ENCODE data around the gene CUL1.

The CUL1 gene

DNA sequence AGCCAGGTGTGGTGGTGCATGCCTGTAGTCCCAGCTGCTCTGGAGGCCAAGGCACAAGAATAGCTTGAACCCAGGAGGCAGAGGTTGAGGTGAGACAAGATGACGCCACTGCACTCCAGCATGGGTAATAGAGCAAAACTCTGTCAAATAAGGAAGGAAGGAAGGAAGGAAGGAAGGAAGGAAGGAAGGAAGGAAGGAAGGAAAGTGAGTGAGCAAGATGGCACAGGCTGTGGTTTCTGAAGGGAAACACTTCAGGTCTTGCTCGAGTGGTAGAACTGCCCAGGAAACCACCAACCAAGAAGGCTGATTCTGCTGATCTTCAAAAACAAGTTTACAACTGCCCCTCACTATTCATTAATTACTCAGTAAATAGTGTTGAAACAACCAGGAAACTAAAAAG lies 140.2 kb downstream of the CUL1 start:
- no peak for TF ChIP-seq JUND (IDR thresholded peaks at IDR 0.05; ENCODE audit: low read depth)
- in situ Hi-C loops (cut with HindIII; ENCODE audit: low pct_unique_long_range_greater_than_20kb, low sequenced_read_pairs): no loop called here
- no peak for DNase-seq (ENCODE audit: low read depth in 1 of 2, low spot score in 1 of 2)

DNA sequence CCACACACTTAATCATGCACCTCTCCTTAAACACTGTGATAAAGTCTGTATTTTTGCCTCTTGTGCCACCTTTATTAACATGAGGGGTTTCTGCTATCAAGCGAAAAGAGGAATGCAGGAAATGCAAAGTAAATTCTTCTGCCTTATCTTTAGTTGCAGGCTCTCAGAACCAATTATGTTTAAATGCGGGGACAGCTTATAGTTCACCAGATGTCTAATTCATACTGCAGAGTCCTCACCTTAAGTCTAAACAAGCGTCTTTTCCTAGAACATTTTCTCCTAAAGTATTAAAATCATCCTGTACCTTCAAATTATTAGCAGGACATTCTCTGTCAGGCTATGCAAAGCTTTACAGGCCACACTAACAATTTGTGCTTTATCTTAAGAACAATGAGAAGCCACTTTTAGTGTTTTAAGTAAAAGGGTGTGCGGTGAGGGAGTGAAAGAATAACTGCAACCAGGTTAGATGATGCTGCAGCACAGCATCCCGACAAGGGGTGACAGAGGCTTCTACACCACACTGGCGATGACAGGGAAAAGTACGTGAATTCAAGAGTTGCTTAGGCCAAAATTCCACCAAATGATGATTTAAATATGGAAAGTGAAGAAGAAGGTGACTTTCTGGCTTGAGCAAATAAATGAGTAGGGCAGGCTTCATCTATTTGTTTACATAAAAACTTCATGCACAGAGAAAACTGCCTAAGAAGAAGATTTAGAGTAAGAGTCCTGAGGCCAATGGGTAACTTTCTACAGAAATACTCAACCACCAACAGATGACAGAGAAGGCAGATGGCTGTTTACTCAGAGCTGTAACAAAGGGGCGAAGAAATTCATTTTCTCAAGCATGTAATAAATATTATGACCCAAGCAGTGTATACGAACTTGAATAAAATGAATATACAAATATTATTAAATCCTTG lies 149.4 kb downstream of the CUL1 start:
- DNase-seq (ENCODE audit: low read depth in 1 of 2, low spot score in 1 of 2): no peak
- in situ Hi-C loops (cut with HindIII; ENCODE audit: low pct_unique_long_range_greater_than_20kb, low sequenced_read_pairs): no loop called here

GRCh38 chr7:148849393-148850098 lies 150.8 kb downstream of the CUL1 start:
- in situ Hi-C loops (cut with HindIII; ENCODE audit: low pct_unique_long_range_greater_than_20kb, low sequenced_read_pairs): no loop called here
- no peak for TF ChIP-seq JUND (IDR thresholded peaks at IDR 0.05; ENCODE audit: low read depth)
- no peak for DNase-seq (ENCODE audit: low read depth in 1 of 2, low spot score in 1 of 2)

More for the DNA sequence above, 149.4 kb downstream of the CUL1 start:
- TF ChIP-seq JUND (IDR thresholded peaks at IDR 0.05; ENCODE audit: low read depth): no peak

DNA sequence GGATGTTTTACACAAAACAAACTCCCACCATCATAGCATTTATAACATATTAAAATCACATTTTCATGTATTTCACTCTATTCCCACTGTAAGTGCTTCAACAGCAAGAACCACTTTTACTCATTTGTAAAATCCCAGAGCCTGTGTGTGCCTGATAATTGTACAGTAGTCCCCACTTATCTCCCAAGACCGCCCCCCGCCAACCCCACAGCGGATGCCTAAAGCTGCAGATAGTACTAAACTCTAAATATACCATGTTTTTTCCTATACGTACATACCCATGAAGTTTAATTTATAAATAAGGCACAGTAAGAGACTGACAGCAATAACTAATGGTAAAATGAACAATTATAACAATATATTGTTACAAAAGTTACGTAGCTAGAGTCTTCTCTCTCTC lies 151.9 kb downstream of the CUL1 start:
- no peak for DNase-seq (ENCODE audit: low read depth in 1 of 2, low spot score in 1 of 2)
- in situ Hi-C loops (cut with HindIII; ENCODE audit: low pct_unique_long_range_greater_than_20kb, low sequenced_read_pairs): no loop called here
- TF ChIP-seq JUND (IDR thresholded peaks at IDR 0.05; ENCODE audit: low read depth): no peak

Data from T47D (cell line).